Uterus (tissue), 4 donors: Measurements from ENCODE around the gene AOAH. TPM values are rescaled to one million over a fixed set of nuclear protein-coding genes. Genes with fewer than 3 reads are reported as not detected.

Experiments
- DNase-seq, 2 donors: peaks; one replicate each; pipeline ENCODE4 v3.0.0-alpha.2; 2019 to 2020
- H3K27ac ChIP-seq, 2 donors: fragments of 200-600 bp; sonication (generic); 1 replicate in 1 of 2; 2 replicates in 1 of 2; pipeline ENCODE4 v1.5.1; 2016 to 2018
- H3K27me3 ChIP-seq, 2 donors: fragments of 200-600 bp; sonication (generic); one replicate each; pipeline ENCODE4 v1.5.1; 2018 to 2019; ENCODE audit warnings: control low read depth in 1 of 2
- H3K36me3 ChIP-seq, 2 donors: fragments of 200-600 bp; sonication (generic); one replicate each; pipeline ENCODE4 v1.5.1; 2019; ENCODE audit warnings: control low read depth in 1 of 2
- H3K4me1 ChIP-seq, 2 donors: fragments of 200-600 bp; sonication (generic); one replicate each; pipeline ENCODE4 v1.5.1; 2018 to 2019; ENCODE audit warnings: control low read depth in 1 of 2
- H3K4me3 ChIP-seq, 2 donors: fragments of 200-600 bp; sonication (generic); 1 replicate in 1 of 2; 2 replicates in 1 of 2; pipeline ENCODE4 v1.5.1; 2018 to 2019; ENCODE audit warnings: mild to moderate bottlenecking in 1 of 2
- H3K9me3 ChIP-seq, 2 donors: fragments of 200-600 bp; sonication (generic); one replicate each; pipeline ENCODE4 v1.5.1; 2019; ENCODE audit warnings: control low read depth in 1 of 2
- CTCF ChIP-seq, 4 experiments: fragments of 200-600 bp in 2 of 4; fragments of 450-650 bp in 2 of 4; sonication (generic) in 2 of 4; IDR thresholded peaks; one replicate each; pipeline ENCODE4 v1.5.1; 2016 to 2019; ENCODE audit warnings: antibody characterized with exemption in 4 of 4, mild to moderate bottlenecking in 2 of 4, moderate library complexity in 1 of 4
- POLR2A ChIP-seq, 2 donors: fragments of 450-650 bp; IDR thresholded peaks; one replicate each; pipeline ENCODE4 v1.6.1; 2016; ENCODE audit warnings: antibody characterized with exemption in 2 of 2, mild to moderate bottlenecking in 1 of 2, moderate library complexity in 1 of 2
- intact Hi-C: fragments of 100-400 bp; cut with DNase I; formaldehyde crosslinking; loops from one replicate; pipeline ENCODE4 v1.15.1; 2023; ENCODE audit warnings: low total_unique reads
- total RNA-seq, 4 donors: library from RNA; depleted of rRNA in 3 of 4; stranded (reverse); fragments of >200 nt in 3 of 4; gene quantifications; one replicate each; pipeline versions ENCODE4 v1.1.0 to v1.2.4, GENCODE V29; 2014 to 2023
- donor health status: DM: yes; HTN: yes; CAD: no.

The AOAH gene
- total RNA-seq, 4 donors from 2014 or later: 5.5 to 60.9 (median 8.6) TPM

DNA sequence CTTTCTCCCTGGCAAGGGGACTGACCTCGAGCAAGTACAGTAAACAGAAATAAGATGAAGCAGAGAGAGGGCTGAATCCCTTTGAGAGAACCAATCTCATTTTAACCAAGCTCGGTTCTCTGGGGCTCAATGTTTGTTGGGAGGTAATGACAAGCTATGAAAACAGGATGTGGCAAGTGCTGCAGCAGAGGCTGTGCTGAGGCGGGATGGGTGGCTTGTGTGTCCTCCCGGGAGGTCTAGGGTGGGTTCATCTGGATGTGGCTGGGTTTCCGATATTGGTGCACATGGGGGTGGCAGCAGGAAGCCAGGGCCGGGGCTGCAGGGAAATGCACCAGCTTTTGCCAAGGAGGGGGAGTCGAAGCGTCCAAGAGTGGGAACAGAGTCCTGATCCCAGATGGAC, 84.5 kb downstream of the AOAH start:
- no peak overlapping the region for H3K4me3 ChIP-seq
- no peak for DNase-seq
- TF ChIP-seq POLR2A (IDR thresholded peaks at IDR 0.05) (no peak), CTCF (IDR thresholded peaks at IDR 0.05) (no peak)
- no peaks in the 10 kb centered on the region for H3K27me3 ChIP-seq
- H3K27ac ChIP-seq: no peak overlapping the region
- no peaks in the 10 kb centered on the region for H3K4me1 ChIP-seq
- no peaks in the 10 kb centered on the region for H3K36me3 ChIP-seq
- intact Hi-C loops: no loop called here
- no peaks in the 10 kb centered on the region for H3K9me3 ChIP-seq

- no peak for DNase-seq
- intact Hi-C loops: no loop called here
- Histone ChIP-seq H3K27ac (no peak overlapping the region), H3K27me3 (no peaks in the 10 kb centered on the region), H3K4me3 (no peak overlapping the region), H3K9me3 (no peaks in the 10 kb centered on the region), H3K36me3 (no peaks in the 10 kb centered on the region), H3K4me1 (no peaks in the 10 kb centered on the region)
- no peak for TF ChIP-seq CTCF (IDR thresholded peaks at IDR 0.05)
- TF ChIP-seq POLR2A (IDR thresholded peaks at IDR 0.05): no peak
Measured at GRCh38 chr7:36638586-36639263, 85.6 kb downstream of the AOAH start.

DNA sequence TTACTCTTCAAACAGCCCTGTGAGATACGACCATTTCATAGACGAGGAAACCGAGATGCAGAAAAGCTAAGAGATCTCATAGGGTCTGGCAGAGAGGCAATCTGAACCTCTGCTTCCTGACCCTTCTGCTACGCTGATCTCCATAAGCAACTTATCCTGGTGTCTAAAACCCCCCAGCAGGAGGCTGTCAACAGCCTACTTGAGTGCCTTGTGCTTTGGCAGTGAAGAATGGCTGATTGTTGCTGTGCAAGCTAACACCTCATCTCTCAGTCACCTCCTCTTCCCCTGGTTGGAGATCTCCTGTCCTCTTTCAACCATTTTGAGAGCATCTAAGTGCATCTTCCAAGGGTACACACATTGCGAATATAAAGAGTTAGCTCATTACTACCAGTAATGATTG, 86.2 kb downstream of the AOAH start:
- no peaks in the 10 kb centered on the region for H3K36me3 ChIP-seq
- no peaks in the 10 kb centered on the region for H3K9me3 ChIP-seq
- TF ChIP-seq POLR2A (IDR thresholded peaks at IDR 0.05) (no peak), CTCF (IDR thresholded peaks at IDR 0.05) (no peak)
- intact Hi-C loops: no loop called here
- H3K27ac ChIP-seq: no peak overlapping the region
- DNase-seq: no peak
- H3K27me3 ChIP-seq: no peaks in the 10 kb centered on the region
- no peaks in the 10 kb centered on the region for H3K4me1 ChIP-seq
- H3K4me3 ChIP-seq: no peak overlapping the region

DNA sequence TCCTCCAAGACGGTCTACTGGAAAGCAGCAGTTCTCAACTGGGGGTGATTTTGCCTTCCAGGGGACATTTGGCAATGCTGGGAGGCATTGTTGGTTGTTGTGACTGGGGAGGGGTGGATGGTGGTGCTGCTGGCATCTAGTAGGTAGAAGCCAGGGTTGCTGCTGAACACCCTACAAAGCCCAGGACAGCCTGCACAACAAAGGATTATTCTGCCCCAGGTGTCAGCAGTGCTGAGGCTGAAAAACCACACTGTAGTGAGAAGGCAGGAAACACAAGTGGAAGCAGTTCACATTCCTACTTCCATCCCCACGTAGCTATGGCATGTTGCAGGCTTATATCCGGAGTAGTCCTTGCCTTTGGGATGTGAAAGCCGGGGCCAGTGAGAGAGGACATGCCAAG, 86.9 kb downstream of the AOAH start:
- intact Hi-C loops: no loop called here
- H3K27me3 ChIP-seq: no peaks in the 10 kb centered on the region
- no peak overlapping the region for H3K27ac ChIP-seq
- TF ChIP-seq POLR2A (IDR thresholded peaks at IDR 0.05) (no peak), CTCF (IDR thresholded peaks at IDR 0.05) (no peak)
- no peaks in the 10 kb centered on the region for H3K36me3 ChIP-seq
- no peak overlapping the region for H3K4me3 ChIP-seq
- DNase-seq: no peak
- H3K4me1 ChIP-seq: no peaks in the 10 kb centered on the region
- no peaks in the 10 kb centered on the region for H3K9me3 ChIP-seq

GRCh38 chr7:36636126-36636525, 88.2 kb downstream of the AOAH start:
- no peak for DNase-seq
- intact Hi-C loops: no loop called here
- no peak overlapping the region for H3K27ac ChIP-seq
- H3K4me3 ChIP-seq: no peak overlapping the region
- H3K4me1 ChIP-seq: no peaks in the 10 kb centered on the region
- H3K36me3 ChIP-seq: no peaks in the 10 kb centered on the region
- H3K9me3 ChIP-seq: no peaks in the 10 kb centered on the region
- no peak for TF ChIP-seq POLR2A (IDR thresholded peaks at IDR 0.05)
- TF ChIP-seq CTCF (IDR thresholded peaks at IDR 0.05): no peak
- no peaks in the 10 kb centered on the region for H3K27me3 ChIP-seq
